MM.1S (cell line): ENCODE results near the gene MCM9.
"Not testable (repeated sequence)": the region's sequence is repeated elsewhere in the genome, so short reads cannot be mapped to it uniquely, and the experiment has no call there.

ENCODE experiments used
- DNase-seq: peaks from one replicate; pipeline ENCODE4 v3.0.0-alpha.2; 2015
- H2AFZ ChIP-seq: fragments of 300-600 bp; sonication (generic); 2 replicates; pipeline ENCODE4 v1.6.0; 2016; ENCODE audit warnings: antibody characterized with exemption, low read length
- H3F3A ChIP-seq: fragments of 300-600 bp; sonication (generic); 2 replicates; pipeline ENCODE4 v1.6.1; 2016; ENCODE audit warnings: mild to moderate bottlenecking, antibody characterized with exemption, low read length, moderate library complexity, mixed read lengths; ENCODE audit not compliant: insufficient read depth
- H3K27ac ChIP-seq: fragments of 300-600 bp; sonication (generic); 2 replicates; pipeline ENCODE4 v1.5.1; 2016; ENCODE audit warnings: mild to moderate bottlenecking, low read length
- H3K27me3 ChIP-seq: fragments of 300-600 bp; sonication (generic); replicated peaks from 2 replicates; pipeline ENCODE4 v1.6.0; 2016; ENCODE audit warnings: low read length; ENCODE audit not compliant: insufficient read depth
- H3K36me3 ChIP-seq: fragments of 300-600 bp; sonication (generic); replicated peaks from 2 replicates; pipeline ENCODE4 v1.6.1; 2016; ENCODE audit warnings: mild to moderate bottlenecking, low read length, mixed read lengths; ENCODE audit not compliant: insufficient read depth
- H3K4me1 ChIP-seq: fragments of 300-600 bp; sonication (generic); 2 replicates; pipeline ENCODE4 v1.6.1; 2016; ENCODE audit warnings: low read length, mixed read lengths
- H3K4me2 ChIP-seq: fragments of 300-600 bp; sonication (generic); 2 replicates; pipeline ENCODE4 v1.6.0; 2016; ENCODE audit warnings: low read depth, low read length
- H3K4me3 ChIP-seq: fragments of 300-600 bp; sonication (generic); 2 replicates; pipeline ENCODE4 v1.5.1; 2016; ENCODE audit warnings: low read length, mixed read lengths
- H3K79me2 ChIP-seq: fragments of 300-600 bp; sonication (generic); 2 replicates; pipeline ENCODE4 v1.6.1; 2016; ENCODE audit warnings: mixed run types, low read length, mixed read lengths
- H3K9ac ChIP-seq: fragments of 300-600 bp; sonication (generic); 2 replicates; pipeline ENCODE4 v1.6.1; 2016; ENCODE audit warnings: low read length, mixed read lengths
- H3K9me2 ChIP-seq: fragments of 300-600 bp; sonication (generic); replicated peaks from 2 replicates; pipeline ENCODE4 v1.6.1; 2016; ENCODE audit warnings: mild to moderate bottlenecking, low read length, mixed read lengths; ENCODE audit not compliant: insufficient read depth
- H3K9me3 ChIP-seq: fragments of 300-600 bp; sonication (generic); replicated peaks from 2 replicates; pipeline ENCODE4 v1.6.1; 2016; ENCODE audit warnings: mild to moderate bottlenecking, low read length, mixed read lengths; ENCODE audit not compliant: insufficient read depth
- H4K20me1 ChIP-seq: fragments of 300-600 bp; sonication (generic); 2 replicates; pipeline ENCODE4 v1.6.1; 2016; ENCODE audit warnings: mild to moderate bottlenecking, low read length, moderate library complexity, mixed read lengths; ENCODE audit not compliant: insufficient read depth
- EZH2 ChIP-seq: fragments of 300-600 bp; sonication (generic); optimal IDR thresholded peaks from 2 replicates; pipeline ENCODE3; 2017; ENCODE audit warnings: low read depth, mild to moderate bottlenecking, antibody characterized with exemption, low read length, mixed read lengths
- EZH2phosphoT487 ChIP-seq: fragments of 300-600 bp; sonication (generic); IDR thresholded peaks from 2 replicates; pipeline ENCODE4 v1.6.1; 2018; ENCODE audit warnings: antibody characterized with exemption, low read length
- TF ChIP-seq, protein P1 (sequence below): fragments of 300-600 bp; sonication (generic); IDR thresholded peaks from 2 replicates; pipeline ENCODE4 v1.5.1; 2016; ENCODE audit warnings: antibody characterized with exemption, low read length, mixed read lengths

MCM9 gene

DNA sequence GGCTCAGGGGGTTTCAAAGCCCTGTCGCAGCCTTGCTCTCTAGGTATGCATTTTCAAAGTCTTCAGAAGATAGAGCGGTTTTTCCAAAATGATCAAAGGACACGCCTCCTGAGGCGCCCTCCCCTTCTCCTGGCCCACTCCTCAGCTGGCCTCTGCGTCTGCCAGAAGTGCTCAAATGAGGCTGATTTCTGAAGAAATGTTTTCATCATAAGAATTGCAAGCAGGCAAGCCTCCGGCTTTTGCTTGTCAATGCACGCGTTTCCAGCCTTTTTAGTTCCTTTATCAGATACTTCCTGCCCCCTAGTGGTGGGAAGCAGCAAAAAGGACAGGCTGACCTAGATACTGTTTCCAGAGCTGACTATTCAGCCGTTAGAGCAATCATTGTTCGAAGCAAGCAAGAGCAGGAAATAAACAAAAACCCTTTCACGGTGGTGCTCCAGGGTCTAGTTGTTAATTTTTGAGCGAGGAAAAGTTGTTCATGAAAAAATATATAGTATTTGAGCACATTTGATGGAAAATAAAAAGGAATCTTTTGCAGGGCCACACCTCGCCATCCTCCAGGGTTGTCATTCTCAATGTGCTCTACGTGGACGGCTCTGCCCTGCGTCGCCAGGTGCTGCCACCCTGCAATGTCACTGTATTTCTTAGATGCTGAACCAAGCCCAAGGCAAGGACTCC lies 134.4 kb downstream of the MCM9 start:
- Histone ChIP-seq H4K20me1 (no peaks in the 10 kb centered on the region), H3F3A (no peaks in the 10 kb centered on the region), H3K4me3 (no peak overlapping the region), H3K4me1 (no peaks in the 10 kb centered on the region), H3K36me3 (no peaks in the 10 kb centered on the region), H3K9ac (no peak overlapping the region), H3K9me2 (no peaks in the 10 kb centered on the region), H2AFZ (peak overlapping the region; percentile 28; the same call in 1 of the 2 replicates), H3K4me2 (peak overlapping the region; percentile 45), H3K79me2 (no peaks in the 10 kb centered on the region), H3K27me3 (no peaks in the 10 kb centered on the region), H3K27ac (no peak overlapping the region), H3K9me3 (no peaks in the 10 kb centered on the region)
- peak; percentile 82 for DNase-seq
- TF ChIP-seq EZH2phosphoT487 = no peak
- TF ChIP-seq, protein P1, sequence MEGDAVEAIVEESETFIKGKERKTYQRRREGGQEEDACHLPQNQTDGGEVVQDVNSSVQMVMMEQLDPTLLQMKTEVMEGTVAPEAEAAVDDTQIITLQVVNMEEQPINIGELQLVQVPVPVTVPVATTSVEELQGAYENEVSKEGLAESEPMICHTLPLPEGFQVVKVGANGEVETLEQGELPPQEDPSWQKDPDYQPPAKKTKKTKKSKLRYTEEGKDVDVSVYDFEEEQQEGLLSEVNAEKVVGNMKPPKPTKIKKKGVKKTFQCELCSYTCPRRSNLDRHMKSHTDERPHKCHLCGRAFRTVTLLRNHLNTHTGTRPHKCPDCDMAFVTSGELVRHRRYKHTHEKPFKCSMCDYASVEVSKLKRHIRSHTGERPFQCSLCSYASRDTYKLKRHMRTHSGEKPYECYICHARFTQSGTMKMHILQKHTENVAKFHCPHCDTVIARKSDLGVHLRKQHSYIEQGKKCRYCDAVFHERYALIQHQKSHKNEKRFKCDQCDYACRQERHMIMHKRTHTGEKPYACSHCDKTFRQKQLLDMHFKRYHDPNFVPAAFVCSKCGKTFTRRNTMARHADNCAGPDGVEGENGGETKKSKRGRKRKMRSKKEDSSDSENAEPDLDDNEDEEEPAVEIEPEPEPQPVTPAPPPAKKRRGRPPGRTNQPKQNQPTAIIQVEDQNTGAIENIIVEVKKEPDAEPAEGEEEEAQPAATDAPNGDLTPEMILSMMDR = peak; percentile 90

DNA sequence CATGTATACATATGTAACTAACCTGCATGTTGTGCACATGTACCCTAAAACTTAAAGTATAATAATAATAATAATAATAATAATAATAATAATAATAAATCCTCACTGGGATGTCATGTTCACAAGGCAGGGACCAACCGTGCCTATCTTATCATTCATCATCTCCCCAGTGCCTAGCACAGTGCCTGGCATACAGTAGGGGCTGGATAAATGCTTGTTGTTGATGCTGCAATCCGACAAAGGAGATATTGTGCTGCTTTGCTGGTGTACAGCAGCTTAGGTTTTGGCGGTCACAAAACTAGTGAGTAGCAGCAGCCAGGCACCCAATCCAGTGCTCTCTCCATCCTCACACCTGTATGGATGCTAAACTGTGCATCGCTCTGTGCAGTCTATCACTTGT lies 135.1 kb downstream of the MCM9 start:
- no peaks in the 10 kb centered on the region for H3K4me1 ChIP-seq
- H2AFZ ChIP-seq = no peak overlapping the region
- H3K27me3 ChIP-seq = no peaks in the 10 kb centered on the region
- no peak for TF ChIP-seq EZH2
- TF ChIP-seq, protein P1 = no peak
- TF ChIP-seq EZH2phosphoT487 = no peak
- no peak overlapping the region for H3K27ac ChIP-seq
- H4K20me1 ChIP-seq = no peaks in the 10 kb centered on the region
- H3K9me2 ChIP-seq = no peaks in the 10 kb centered on the region
- no peaks in the 10 kb centered on the region for H3K36me3 ChIP-seq
- H3K4me2 ChIP-seq = no peak overlapping the region; the same call in 1 of the 2 replicates
- no peak for DNase-seq
- H3K4me3 ChIP-seq = no peak overlapping the region
- H3K9ac ChIP-seq = no peak overlapping the region
- H3F3A ChIP-seq = no peaks in the 10 kb centered on the region
- H3K79me2 ChIP-seq = no peaks in the 10 kb centered on the region
- H3K9me3 ChIP-seq = no peaks in the 10 kb centered on the region

DNA sequence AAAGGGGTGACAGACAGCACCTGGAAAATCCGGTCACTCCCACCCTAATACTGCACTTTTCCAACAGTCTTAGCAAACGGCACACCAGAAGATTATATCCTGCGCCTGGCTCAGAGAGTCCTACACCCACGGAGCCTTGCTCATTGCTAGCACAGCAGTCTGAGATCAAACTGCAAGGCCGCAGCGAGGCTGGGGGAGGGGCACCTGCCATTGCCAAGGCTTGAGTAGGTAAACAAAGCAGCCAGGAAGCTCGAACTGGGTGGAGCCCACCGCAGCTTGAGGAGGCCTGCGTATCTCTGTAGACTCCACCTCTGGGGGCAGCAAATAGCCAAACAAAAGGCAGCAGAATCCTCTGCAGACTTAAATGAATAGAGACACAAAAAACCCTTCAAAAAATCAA lies 138.4 kb downstream of the MCM9 start:
- H3K9me3 ChIP-seq, H3K9me2 ChIP-seq, H3K9ac ChIP-seq, H3K79me2 ChIP-seq, H3F3A ChIP-seq, H3K27me3 ChIP-seq, H3K27ac ChIP-seq, H2AFZ ChIP-seq, H3K4me2 ChIP-seq, H4K20me1 ChIP-seq, DNase-seq, H3K4me3 ChIP-seq, H3K4me1 ChIP-seq, H3K36me3 ChIP-seq: not testable (repeated sequence)

DNA sequence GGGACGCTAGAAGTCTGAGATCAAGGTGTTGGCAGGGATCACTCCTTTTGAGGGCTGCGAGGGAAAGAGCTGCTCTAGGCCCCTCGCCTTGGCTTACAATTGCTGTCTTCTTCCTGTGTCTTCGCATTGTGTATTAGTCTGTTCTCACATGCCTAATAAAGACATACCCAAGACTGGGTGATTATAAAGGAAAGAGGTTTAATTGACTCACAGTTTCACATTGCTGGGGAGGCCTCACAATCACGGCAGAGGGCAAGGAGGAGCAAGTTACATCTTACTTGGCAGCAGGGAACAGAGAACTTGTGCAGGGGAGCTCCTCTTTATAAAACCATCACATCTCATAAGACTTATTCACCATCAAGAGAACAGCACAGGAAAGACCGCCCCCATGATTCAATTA lies 143.5 kb downstream of the MCM9 start:
- Histone ChIP-seq H3K27me3 (no peaks in the 10 kb centered on the region), H3K4me3 (no peak overlapping the region), H3K9me3 (no peaks in the 10 kb centered on the region), H2AFZ (no peak overlapping the region), H3K9me2 (no peaks in the 10 kb centered on the region), H3K4me1 (peaks cover 15% of the 10 kb centered on the region), H3K79me2 (no peaks in the 10 kb centered on the region), H3K36me3 (no peaks in the 10 kb centered on the region), H4K20me1 (no peaks in the 10 kb centered on the region), H3K4me2 (no peak overlapping the region), H3K27ac (no peak overlapping the region), H3F3A (peaks cover 7% of the 10 kb centered on the region), H3K9ac (no peak overlapping the region)
- TF ChIP-seq, protein P1 = no peak
- TF ChIP-seq EZH2 (no peak), EZH2phosphoT487 (no peak)
- no peak for DNase-seq
